Thoracic aorta (tissue), 2 donors: ENCODE results near the gene USP3. TPM values are rescaled to one million over a fixed set of nuclear protein-coding genes. Genes with fewer than 3 reads are reported as not detected.

Source experiments
- ATAC-seq: fragments of 150-250 bp; one replicate; pipeline ENCODE4 v1.8.0; 2017; ENCODE audit warnings: low read depth; ENCODE audit not compliant: insufficient number of reproducible peaks, low FRiP score
- DNase-seq: peaks from one replicate; pipeline ENCODE4 v3.0.0-alpha.2; 2020; ENCODE audit warnings: low spot score
- H3K27ac ChIP-seq, 2 donors: fragments of 200-600 bp; sonication (generic); 1 replicate in 1 of 2; 2 replicates in 1 of 2; pipeline ENCODE4 v1.5.1; 2016; ENCODE audit warnings: mild to moderate bottlenecking in 2 of 2, moderate library complexity in 2 of 2
- H3K27me3 ChIP-seq: fragments of 200-600 bp; sonication (generic); replicated peaks from 2 replicates; pipeline ENCODE4 v1.6.0; 2016; ENCODE audit warnings: mild to moderate bottlenecking; ENCODE audit not compliant: insufficient read depth
- H3K36me3 ChIP-seq: fragments of 200-600 bp; sonication (generic); one replicate; pipeline ENCODE4 v1.5.1; 2016
- H3K4me1 ChIP-seq, 2 donors: fragments of 200-600 bp; sonication (generic); 1 replicate in 1 of 2; 2 replicates in 1 of 2; pipeline versions ENCODE4 v1.5.1 to v1.6.0; 2016; ENCODE audit warnings: low read depth in 2 of 2, mild to moderate bottlenecking in 1 of 2; ENCODE audit not compliant: control insufficient read depth in 1 of 2
- H3K4me3 ChIP-seq: fragments of 200-600 bp; sonication (generic); 2 replicates; pipeline ENCODE4 v1.5.1; 2016; ENCODE audit warnings: mild to moderate bottlenecking
- H3K9me3 ChIP-seq: fragments of 200-600 bp; sonication (generic); 2 replicates; pipeline ENCODE4 v1.5.1; 2016
- CTCF ChIP-seq: fragments of 200-600 bp; sonication (generic); IDR thresholded peaks from one replicate; pipeline ENCODE4 v1.5.1; 2019; ENCODE audit warnings: antibody characterized with exemption
- total RNA-seq, 2 donors: library from RNA; depleted of rRNA; stranded (reverse); fragments of >200 nt; gene quantifications; one replicate each; pipeline versions ENCODE4 v1.1.0 to v1.2.3, GENCODE V29; 2016

Gene USP3
- total RNA-seq, 2 donors from 2014 or later: 37.8 to 54.4 TPM

- no peaks in the 10 kb centered on the region for H3K36me3 ChIP-seq
- no peak overlapping the region for H3K4me3 ChIP-seq
- no peaks in the 10 kb centered on the region for H3K9me3 ChIP-seq
- no peaks in the 10 kb centered on the region for H3K27me3 ChIP-seq
- ATAC-seq (no peak), DNase-seq (no peak)
- no peak overlapping the region for H3K27ac ChIP-seq
- H3K4me1 ChIP-seq: no peaks in the 10 kb centered on the region
- no peak for TF ChIP-seq CTCF
These were observed 10.0 kb upstream of the USP3 start for GRCh38 chr15:63494408-63494807.

GRCh38 chr15:63495343-63495742 is 9.1 kb upstream of the USP3 start:
- no peak for ATAC-seq
- DNase-seq: no peak

GRCh38 chr15:63495780-63496488 is 8.5 kb upstream of the USP3 start:
- TF ChIP-seq CTCF: no peak
- DNase-seq (no peak), ATAC-seq (no peak)

More at GRCh38 chr15:63495343-63495742, 9.1 kb upstream of the USP3 start:
- no peak overlapping the region for H3K4me3 ChIP-seq
- H3K9me3 ChIP-seq: no peaks in the 10 kb centered on the region
- no peak overlapping the region for H3K27ac ChIP-seq
- H3K4me1 ChIP-seq: no peaks in the 10 kb centered on the region
- H3K27me3 ChIP-seq: no peaks in the 10 kb centered on the region
- no peaks in the 10 kb centered on the region for H3K36me3 ChIP-seq
- no peak for TF ChIP-seq CTCF

GRCh38 chr15:63497642-63498467 is 6.5 kb upstream of the USP3 start:
- Histone ChIP-seq H3K27me3 (no peaks in the 10 kb centered on the region), H3K4me3 (no peak overlapping the region), H3K4me1 (peaks cover 15 to 23% of the 10 kb centered on the region in 2 donors), H3K9me3 (no peaks in the 10 kb centered on the region), H3K36me3 (no peaks in the 10 kb centered on the region), H3K27ac (no peak overlapping the region)
- no peak for DNase-seq
- TF ChIP-seq CTCF: no peak
- ATAC-seq: no peak

More at GRCh38 chr15:63495780-63496488, 8.5 kb upstream of the USP3 start:
- H3K36me3 ChIP-seq: no peaks in the 10 kb centered on the region
- H3K9me3 ChIP-seq: no peaks in the 10 kb centered on the region
- no peak overlapping the region for H3K4me3 ChIP-seq
- H3K4me1 ChIP-seq: peaks cover 3 to 5% of the 10 kb centered on the region in 2 donors
- H3K27me3 ChIP-seq: no peaks in the 10 kb centered on the region
- H3K27ac ChIP-seq: no peak overlapping the region

GRCh38 chr15:63499175-63499549 is 5.2 kb upstream of the USP3 start:
- Histone ChIP-seq H3K27me3 (no peaks in the 10 kb centered on the region), H3K4me3 (no peak overlapping the region), H3K9me3 (no peaks in the 10 kb centered on the region), H3K27ac (no peak overlapping the region), H3K4me1 (peaks cover 21 to 32% of the 10 kb centered on the region in 2 donors), H3K36me3 (no peaks in the 10 kb centered on the region)
- no peak for TF ChIP-seq CTCF
- DNase-seq (no peak), ATAC-seq (no peak)
